Measurements from ENCODE around the gene SEMA4B.
A peak's percentile ranks its signal among the peaks of the same experiment; 100 is the strongest.
"Not testable (repeated sequence)": the region's sequence is repeated elsewhere in the genome, so short reads cannot be mapped to it uniquely, and the experiment has no call there.

The SEMA4B gene

DNA sequence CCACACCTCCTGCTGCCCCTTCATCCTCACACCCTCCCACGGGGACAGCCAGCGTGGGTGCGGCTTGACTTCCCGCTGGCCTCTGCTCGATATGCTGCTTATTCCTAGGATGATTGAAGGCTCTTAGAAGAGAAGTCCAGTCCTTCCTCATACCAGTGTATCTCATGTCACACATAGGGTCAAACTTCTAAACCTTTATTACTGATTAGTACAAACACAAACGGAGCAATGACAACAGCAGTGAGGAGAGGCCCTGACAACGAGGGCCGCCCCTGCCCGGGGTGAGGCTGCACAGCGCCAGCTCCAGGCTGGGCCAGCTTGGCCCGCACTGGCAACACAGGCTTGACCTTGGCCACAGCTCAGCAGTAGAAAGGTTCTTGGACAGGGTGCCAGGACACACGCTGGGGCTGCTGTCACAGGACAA is 29.0 kb downstream of the SEMA4B start:
- no peak for DNase-seq

DNA sequence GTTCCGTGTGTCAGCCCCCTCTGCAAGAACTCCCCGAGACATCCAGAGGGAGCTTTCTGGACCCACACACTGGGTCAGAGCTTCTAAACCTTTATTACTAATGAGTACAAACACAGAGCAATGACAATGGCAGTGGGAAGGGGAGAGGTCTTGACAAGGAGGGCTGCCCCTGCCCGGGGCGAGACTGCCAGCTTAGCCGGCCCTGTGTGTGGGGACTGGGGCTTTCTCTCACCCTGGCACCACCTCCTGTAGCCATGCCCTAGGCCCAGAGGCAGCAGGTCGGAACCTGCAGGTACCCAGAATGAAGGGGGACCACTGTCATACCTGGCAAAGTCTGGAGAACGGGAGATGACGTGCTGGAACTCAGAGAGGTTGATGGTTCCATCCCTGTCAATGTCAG is 29.5 kb downstream of the SEMA4B start:
- DNase-seq = no peak

DNA sequence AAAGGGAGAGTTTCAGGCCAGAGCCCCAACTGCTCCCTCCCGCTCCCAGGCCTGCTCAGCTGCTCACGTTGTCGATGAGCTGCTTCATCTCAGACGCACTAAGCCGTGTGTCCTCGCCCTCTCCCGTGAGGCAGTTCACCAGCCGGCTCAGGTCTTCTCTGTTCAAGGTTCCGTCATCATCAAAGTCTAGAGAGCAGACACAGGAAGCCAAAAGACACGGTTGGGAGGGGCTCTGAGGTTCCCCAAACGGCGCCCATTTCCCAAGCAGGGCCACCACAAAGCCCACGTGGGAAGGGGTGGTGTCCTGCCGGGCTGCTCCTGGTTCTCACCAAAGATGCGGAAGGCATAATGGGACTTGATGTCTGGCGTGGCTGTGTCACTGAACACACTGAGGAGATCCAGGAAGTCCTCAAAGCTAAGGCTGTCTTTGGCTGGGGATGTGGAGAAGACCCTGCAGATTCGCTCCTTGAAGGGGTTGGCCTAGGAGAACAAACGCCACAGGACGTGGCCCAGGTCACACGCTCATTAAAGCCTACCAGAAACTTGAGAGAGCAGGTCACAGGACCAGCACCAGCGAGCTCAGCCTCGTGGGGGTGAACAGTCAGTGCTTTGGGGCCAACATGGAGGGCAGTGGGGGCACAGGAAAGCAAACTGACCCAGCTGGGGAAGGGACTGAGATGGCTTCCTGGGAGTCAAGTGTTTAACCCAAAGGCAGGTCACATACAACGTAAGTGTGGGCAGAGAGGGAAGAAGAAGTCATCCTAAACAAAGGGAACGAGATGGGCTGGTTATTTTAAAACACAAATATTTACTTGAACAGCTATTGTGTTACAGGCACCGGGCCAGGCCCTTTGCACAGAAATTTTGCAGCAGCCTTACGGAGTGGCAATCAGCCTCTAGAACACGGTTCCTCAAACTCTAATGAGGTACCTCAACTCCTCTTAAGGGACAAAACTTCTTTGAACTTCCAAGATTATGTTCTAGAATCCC is 30.2 kb downstream of the SEMA4B start:
- peak; percentile 83 for DNase-seq

GRCh38 chr15:90232196-90232595 is 31.1 kb downstream of the SEMA4B start:
- peak; percentile 25 for DNase-seq

- DNase-seq = no peak
Observed at GRCh38 chr15:90232941-90233386, 31.8 kb downstream of the SEMA4B start.

GRCh38 chr15:90233387-90234095 is 32.4 kb downstream of the SEMA4B start, which contains the start of gene CIB1:
CIB1 (minus strand) TSS chr15:90233941; CDS start chr15:90233885, 56 bp downstream.
- DNase-seq = peak; percentile 99

GRCh38 chr15:90234096-90234988 is 33.2 kb downstream of the SEMA4B start, which contains the start of gene GDPGP1:
GDPGP1 (plus strand) TSS chr15:90234209; CDS start chr15:90240909, 6,700 bp downstream.
- DNase-seq = no peak

GRCh38 chr15:90239371-90239770 is 38.2 kb downstream of the SEMA4B start:
- DNase-seq = no peak

- DNase-seq = no peak
Observed at GRCh38 chr15:90240856-90241255, 39.7 kb downstream of the SEMA4B start.

GRCh38 chr15:90241343-90242192 is 40.4 kb downstream of the SEMA4B start:
- DNase-seq = no peak

- no peak for DNase-seq
Observed at GRCh38 chr15:90243943-90244639, 43.0 kb downstream of the SEMA4B start.

GRCh38 chr15:90248789-90249202 is 47.7 kb downstream of the SEMA4B start:
- no peak for DNase-seq

DNA sequence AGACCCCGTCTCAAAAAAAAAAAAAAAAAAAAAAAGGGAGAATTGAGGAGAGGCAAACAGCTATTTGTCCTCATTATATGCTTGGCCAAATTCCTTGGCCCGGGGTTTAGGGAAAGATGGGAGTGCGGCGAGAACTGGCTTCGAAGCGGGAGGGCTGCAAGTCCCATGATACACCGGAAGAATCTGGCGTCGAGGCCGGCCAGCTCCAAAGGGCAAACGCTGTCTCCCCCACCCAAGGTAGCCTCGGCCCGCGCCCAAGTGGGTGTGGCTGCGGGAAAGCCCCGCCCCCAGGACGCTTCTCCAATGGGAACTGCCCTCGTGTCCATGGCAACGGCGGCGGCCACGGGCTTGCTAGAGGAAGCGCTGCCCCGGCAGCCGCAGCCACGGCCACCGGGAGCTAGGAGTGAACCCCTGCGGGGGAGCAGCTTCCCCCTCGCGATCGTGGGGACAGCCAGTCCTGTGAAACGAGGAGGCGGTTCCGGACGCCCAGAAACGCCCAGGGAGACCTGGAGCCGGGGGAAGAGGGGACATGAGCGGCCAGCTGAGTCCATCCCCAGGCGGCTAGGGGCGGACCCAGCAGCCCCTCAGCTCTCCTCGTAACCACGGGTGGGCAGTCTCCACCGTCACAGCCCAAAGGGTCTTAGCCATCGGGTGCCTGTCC is 48.2 kb downstream of the SEMA4B start, which contains the start of gene TTLL13:
Gene TTLL13 (plus strand): TSS at position 354 of the 661 bp plus-strand sequence. CDS start 1,075 bp downstream, outside the sequence.
- DNase-seq = peak; percentile 69

- no peak for DNase-seq
Observed at GRCh38 chr15:90257776-90258175, 56.6 kb downstream of the SEMA4B start.

GRCh38 chr15:90259524-90259923 is 58.4 kb downstream of the SEMA4B start:
- peak; percentile 70 for DNase-seq

GRCh38 chr15:90260731-90261130 is 59.6 kb downstream of the SEMA4B start:
- DNase-seq = not testable (repeated sequence)

DNA sequence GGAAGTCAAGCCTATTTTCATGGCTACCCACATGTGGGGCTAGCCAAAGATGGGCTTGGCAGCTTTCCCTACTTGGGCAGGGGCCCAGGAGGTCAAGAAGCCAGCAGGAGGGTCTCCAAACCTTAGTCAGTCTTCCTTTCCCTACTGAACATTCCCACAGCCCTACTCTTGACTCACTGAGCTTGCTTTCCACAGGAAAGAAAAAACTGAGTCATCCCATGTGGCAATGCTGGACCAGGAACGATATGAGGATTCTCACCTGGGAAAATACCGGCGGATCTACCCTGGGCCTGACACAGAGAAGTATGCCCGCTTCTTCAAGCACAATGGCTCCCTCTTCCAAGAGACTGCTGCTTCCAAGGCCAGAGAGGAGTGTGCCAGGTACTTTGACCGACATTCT is 60.7 kb downstream of the SEMA4B start:
- no peak for DNase-seq

- no peak for DNase-seq
Observed at GRCh38 chr15:90262426-90262825, 61.3 kb downstream of the SEMA4B start.

GRCh38 chr15:90264671-90265070 is 63.5 kb downstream of the SEMA4B start:
- DNase-seq = peak; percentile 70

All from activated CD4-positive, alpha-beta T cell treated with anti-CD3 and anti-CD28 coated beads, Interleukin-2, Interleukin-6, amounts not matched to agents 100 ng/mL and 50 ng/mL, durations not matched to agents 16 hours and 8 hours (primary cell).